Stimulated activated CD8-positive, alpha-beta memory T cell treated with anti-CD3 and anti-CD28 coated beads, Interleukin-2, amount 100 ng/mL, for 1 hour (primary cell): Measurements from ENCODE around the gene RXFP3.
"Not testable (repeated sequence)": the region's sequence is repeated elsewhere in the genome, so short reads cannot be mapped to it uniquely, and the experiment has no call there.

Source experiments
- DNase-seq, 2 donors: peaks; one replicate each; pipeline ENCODE4 v3.0.0-alpha.2; 2020; ENCODE audit warnings: low read depth in 2 of 2

RXFP3 gene, protein sequence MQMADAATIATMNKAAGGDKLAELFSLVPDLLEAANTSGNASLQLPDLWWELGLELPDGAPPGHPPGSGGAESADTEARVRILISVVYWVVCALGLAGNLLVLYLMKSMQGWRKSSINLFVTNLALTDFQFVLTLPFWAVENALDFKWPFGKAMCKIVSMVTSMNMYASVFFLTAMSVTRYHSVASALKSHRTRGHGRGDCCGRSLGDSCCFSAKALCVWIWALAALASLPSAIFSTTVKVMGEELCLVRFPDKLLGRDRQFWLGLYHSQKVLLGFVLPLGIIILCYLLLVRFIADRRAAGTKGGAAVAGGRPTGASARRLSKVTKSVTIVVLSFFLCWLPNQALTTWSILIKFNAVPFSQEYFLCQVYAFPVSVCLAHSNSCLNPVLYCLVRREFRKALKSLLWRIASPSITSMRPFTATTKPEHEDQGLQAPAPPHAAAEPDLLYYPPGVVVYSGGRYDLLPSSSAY

GRCh38 chr5:33936381-33937016 is at the start of gene RXFP3:
Gene RXFP3 (plus strand): TSS chr5:33936386. CDS start chr5:33936741, 355 bp downstream.
- no peak for DNase-seq

DNA sequence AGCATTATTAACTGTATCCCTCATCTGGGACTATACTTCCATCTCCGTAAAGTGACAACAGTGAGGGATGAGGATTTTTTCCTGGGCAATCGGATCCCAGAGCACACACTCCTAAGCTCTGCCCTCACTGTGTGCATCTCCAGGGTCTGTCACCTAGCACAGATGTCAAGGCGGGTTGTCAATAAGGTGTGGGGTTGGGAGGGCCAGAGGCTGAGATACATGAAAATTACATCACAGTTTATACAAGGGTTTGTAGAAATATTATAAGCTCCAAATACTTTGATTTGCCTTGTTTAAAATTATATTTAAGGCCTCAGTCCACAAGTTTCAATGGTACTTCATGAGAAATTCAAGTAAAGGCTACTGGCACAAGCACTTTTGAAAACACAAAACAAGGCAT is 48.9 kb upstream of the RXFP3 start:
- no peak for DNase-seq

DNA sequence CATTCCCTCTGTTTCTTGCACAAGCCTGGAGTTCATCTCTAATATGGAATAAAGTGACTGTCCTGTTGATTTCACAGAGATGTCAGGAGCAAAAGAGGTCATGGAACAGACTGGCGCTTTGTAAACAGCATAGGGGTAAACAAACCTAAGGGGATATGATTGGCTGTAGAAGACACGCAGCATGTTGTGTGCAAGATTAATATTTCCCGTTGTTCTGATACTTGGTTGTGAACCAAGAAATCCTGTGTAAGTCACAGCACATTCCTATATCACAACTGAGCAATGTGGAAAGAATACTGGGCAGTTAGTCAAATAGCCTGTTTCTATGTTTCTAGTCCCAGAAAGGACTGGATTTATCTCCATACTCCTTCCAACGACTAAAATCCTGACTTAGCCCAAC is 47.6 kb upstream of the RXFP3 start:
- no peak for DNase-seq

- no peak for DNase-seq
Observed at GRCh38 chr5:33890131-33891032, 45.8 kb upstream of the RXFP3 start.

DNA sequence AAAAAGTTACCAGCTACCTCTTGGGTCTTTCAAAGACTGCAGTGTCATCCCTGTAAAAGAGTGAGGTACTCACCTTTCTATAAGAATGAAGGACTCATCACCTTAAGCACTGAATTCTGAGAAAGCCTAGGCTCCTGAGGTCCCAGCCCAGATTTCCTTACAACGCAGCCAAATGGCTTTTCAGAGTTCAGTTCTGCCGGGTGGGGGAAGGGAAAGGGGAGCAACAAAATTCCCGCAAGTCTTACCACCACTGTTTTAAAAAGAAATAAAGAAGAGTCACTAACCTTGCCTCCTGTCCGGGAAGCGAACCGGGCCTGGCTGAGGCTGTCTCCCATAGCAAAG is 44.8 kb upstream of the RXFP3 start:
- no peak for DNase-seq

DNA sequence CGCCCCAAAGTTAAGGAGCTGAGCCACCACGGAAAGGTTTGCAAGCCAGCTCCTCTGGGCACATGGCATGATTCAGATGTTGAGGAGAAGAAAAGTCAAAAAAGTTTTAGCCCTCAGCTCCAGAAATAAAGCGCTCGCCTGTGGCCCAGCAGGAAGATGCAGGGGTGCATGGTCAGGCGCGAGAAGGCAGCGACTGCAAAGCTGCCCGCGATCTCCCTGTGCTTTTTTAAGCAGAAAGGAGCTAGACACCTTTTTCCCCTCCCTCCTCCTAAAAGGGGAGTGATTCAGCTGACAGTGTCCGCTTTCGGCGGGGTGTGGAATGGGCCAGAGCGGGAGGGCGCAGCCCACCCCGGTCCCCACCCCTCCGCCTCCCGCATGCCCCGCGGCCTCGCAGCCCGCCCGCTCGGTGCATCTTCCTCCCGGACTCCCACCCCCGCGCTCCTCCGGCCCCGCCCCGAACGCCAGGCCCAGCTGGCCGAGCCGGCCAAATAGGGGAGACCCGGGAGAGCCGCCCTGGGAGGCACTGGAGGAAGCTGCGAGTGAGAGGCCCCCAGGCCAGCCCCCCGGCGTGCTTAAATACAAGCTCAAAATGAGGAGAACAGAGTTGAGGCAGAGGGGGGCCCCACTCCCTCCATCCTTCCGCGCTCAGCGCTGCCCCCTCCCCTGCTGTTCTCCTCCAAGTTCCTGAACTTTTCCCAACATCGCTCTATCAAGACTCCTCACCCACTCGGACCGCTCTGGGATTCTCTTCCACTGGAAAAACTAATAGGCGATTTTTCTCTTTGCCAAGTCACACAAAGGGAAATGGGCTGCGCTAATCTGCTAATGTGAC is 44.2 kb upstream of the RXFP3 start, which contains the start of gene ADAMTS12:
Gene ADAMTS12 (minus strand): TSS at position 203 of the 832 bp plus-strand sequence. CDS start 134 bp downstream, at position 69.
- DNase-seq: no peak

DNA sequence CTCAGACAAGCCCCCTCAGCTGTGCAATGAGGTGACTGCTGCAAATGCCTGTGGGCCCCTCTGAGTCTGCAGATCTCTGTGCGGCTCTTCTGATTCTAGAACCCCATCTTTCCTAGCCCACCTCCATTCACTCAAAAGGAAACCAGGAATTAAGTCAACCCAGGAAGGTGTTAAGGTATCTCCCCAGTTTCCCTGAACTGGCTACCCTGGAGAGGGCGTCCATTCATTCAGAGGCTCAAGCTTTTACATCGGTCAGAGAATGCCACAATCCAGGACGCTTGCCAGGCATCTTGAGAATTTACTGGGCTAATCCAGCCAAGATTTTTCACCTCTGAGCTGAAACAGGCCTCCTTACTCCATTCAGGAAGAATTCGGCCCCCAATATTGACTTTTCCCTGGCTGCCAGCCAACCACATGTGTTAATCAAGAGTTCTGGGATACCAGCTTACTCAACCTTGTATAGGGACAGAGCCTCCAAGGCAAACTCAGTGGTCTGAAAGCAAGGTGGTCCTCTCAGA is 43.5 kb upstream of the RXFP3 start:
- no peak for DNase-seq

GRCh38 chr5:33894566-33894965 is 41.6 kb upstream of the RXFP3 start:
- no peak for DNase-seq

DNA sequence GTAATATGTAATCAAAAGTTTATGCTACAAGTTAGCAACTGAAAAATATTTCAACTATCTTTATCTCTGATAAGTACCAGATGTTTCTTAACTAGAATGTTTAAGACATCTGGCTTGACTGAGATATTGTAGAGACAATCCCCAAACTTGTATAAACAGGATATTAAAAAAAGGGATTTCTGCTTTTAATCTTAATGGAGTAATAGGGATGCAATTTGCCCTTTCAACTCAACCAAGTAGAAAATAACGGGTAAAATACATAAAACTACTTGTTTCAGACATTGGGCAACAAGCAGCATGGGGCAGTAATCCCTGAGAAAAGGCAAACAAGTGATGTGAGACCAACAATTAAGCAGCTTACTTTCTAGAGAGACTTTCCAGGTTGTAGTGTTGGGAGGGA is 35.0 kb upstream of the RXFP3 start:
- no peak for DNase-seq

DNA sequence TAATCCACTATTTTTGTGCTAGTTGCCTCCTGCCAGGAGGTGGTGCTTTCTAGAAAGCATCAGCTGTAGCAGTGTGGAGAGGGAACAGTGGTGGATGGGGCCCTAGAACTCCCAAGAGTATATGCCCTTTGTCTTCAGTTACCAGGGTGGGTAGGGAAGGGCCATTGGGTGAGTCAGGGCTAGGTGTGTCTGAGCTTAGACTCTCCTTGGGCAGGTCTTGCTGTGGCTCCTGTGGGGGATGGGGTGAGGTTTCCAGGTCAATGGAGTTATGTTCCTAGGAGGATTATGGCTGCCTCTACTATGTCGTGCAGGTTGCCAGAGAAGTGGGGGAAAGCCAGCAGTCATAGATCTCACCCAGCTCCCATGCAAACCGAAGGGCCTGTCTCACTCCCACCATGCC is 33.1 kb upstream of the RXFP3 start:
- DNase-seq: no peak

DNA sequence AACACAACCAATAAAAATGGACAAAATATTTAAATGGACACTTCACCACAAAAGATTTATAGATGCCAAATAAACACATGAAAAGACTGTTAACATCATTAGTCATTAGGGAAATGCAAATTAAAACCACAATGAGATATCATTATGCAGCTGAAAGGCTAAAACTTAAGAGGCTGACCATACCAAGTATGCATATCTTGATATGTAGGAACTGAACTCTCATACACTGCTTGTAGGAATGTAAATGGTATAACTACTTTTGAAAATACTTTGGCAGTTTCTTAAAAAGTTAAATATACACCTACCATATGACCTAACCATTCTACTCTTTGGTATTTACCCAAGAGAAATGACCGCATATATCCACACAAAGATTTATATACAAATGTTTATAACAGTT is 30.8 kb upstream of the RXFP3 start:
- DNase-seq: no peak

DNA sequence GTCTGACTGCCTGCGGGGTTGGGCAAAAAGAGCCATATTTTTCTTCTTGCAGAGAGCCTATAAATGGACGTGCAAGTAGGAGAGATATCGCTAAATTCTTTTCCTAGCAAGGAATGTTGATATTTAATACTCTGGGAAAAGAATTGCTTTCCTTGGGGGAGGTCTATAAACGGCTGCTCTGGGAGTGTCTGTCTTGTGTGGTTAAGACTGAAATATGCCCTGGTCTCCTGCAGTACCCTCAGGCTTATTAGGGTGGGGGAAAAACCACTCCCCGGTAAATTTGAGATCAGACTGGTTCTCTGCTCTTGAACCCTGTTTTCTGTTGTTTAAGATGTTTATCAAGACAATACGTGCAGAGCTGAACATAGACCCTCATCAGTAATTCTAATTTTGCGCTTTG is 29.9 kb upstream of the RXFP3 start:
- not testable (repeated sequence) for DNase-seq

DNA sequence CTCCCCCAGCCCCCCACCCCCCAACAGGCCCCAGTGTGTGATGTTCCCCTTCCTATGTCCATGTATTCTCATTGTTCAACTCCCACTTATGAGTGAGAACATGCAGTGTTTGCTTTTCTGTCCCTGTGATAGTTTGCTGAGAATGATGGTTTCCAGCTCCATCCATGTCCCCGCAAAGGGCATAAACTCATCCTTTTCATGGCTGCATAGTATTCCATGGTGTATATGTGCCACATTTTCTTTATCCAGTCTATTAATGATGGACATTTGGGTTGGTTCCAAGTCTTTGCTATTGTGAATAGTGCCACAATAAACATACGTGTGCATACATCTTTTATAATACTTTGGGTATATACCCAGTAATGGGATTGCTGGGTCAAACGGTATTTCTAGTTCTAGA is 21.3 kb upstream of the RXFP3 start:
- DNase-seq: not testable (repeated sequence)

- no peak for DNase-seq
Observed at GRCh38 chr5:33921002-33921401, 15.2 kb upstream of the RXFP3 start.

DNA sequence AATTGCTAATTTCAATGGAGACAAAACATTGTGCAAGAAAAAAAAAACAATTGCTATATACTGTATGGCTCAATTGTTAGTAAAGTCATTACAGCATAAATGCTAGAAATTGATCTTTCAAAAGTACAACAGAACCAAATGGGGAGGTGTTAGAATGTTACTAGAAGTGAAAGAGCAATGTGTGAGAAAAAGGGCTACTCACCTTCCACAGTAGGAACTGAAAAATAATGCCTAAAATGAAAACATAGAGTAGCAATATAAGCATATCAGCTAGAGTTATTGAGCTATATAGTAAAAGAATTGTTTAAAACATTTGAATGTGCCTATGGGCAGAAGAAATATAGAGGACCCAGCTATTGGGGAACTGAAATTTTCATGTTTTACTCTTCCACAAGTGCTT is 10.9 kb upstream of the RXFP3 start:
- DNase-seq: no peak

DNA sequence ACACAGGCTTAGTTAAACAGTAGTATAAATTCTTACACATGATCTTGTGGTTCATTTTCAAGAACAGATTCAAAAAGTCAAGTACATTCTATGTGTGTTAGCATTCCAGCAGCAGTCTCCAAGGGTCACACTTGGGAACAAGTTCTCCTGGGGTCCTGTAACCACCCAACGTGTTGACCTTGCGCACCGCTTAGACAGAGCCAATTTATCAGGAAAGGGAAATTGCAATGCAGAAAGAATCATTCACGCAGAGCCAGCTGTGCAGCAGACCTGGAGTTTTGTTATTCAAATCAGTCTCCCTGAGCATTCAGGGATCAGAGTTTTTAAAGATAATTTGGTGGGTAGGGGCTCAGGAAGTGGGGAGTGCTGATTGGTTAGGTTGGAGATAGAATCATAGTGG is 8.5 kb upstream of the RXFP3 start:
- DNase-seq: no peak

- no peak for DNase-seq
Observed at GRCh38 chr5:33928283-33928682, 7.9 kb upstream of the RXFP3 start.

DNA sequence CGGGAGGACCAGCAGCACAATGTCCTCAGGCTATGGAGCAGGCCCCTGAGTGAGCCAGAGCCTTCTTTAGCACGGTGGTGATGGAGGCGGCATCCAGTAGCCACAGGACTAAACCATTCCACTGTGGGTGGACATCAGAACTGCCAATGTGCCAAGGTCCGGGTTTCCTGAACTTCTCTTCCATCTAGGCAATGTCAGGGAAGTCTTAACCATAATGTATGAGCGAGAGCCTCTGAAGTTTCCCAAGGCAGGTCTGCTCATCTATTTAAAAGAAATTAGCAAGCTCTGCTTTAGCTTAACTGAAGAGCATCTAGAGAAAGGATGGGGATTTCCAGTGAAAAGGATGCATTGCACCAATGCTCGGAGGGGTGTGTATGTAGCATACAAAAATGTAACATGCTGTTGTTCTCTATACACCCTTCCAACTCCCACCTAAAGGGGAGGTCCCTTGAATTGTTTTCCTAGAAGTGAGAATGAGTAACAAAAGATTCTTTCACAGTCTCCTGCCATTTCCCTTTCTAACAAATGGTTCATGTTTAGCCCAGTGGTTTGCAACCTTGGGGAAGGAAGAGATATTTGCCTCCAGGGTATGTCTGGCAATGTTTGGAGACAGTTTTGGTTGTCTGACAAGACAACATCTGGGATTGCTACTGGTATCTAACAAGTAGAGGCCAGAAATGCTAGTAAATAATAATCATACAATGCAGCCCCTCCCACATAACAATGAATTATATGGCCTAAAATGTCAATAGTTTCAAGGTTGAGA is 6.1 kb upstream of the RXFP3 start:
- DNase-seq: no peak

DNA sequence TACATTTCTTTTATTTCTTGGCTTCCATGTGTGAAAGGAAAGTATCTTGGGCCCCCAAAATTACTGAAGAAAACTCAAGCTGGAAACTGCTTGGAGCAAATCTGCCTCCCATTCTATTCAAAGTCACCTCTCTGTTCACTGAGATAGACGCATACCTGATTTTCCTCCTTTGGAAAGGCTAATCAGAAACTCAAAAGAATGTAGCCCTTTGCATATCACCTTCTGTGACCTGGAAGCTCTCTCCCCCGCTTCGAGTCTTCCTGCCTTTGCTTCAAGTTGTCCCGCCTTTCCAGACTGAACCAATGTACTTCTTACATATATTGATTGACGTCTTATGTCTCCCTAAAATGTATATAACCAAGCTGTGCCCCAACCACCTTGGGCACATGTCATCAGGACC is 5.0 kb upstream of the RXFP3 start:
- DNase-seq: no peak

DNA sequence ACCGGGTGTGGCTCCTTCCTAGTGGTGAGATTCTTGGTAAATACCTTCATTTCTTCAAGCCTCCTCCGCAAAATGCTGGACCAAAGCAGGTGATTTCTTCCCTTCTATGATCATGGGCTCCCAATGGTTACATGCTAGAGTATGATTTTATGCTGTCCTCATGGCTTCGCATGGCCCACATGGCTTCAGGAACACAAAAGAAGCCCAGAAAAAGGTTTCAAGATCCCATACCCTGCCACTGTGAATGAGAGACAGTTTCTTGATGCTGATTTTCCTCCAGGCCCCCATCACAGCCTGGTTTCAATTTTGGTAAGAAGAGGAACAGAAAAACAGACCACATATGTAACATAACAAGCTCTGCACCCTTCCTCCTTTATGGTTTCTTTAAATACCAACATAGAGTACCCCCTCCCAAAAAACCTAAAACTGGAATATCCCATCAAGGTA is 2.4 kb upstream of the RXFP3 start:
- no peak for DNase-seq
